ENCODE measurements around the gene AMBP.

- TF ChIP-seq MAFG (CRISPR knock-in tag; IDR thresholded peaks at IDR 0.05) (no peak), ZSCAN31 (CRISPR knock-in tag; IDR thresholded peaks at IDR 0.05; ENCODE audit: low read depth) (no peak), ZNF609 (CRISPR knock-in tag; IDR thresholded peaks at IDR 0.05; ENCODE audit: borderline replicate concordance) (no peak), ZNF264 (CRISPR knock-in tag; IDR thresholded peaks at IDR 0.05) (no peak), ZNF274 (CRISPR knock-in tag; IDR thresholded peaks at IDR 0.05) (no peak), MXI1 (IDR thresholded peaks at IDR 0.05; ENCODE audit: borderline replicate concordance, low read depth, low read length) (no peak), RELA (CRISPR knock-in tag; IDR thresholded peaks at IDR 0.05) (no peak), ZSCAN9 (CRISPR knock-in tag; IDR thresholded peaks at IDR 0.05; ENCODE audit: borderline replicate concordance) (no peak), CTCF (CRISPR knock-in tag; IDR thresholded peaks at IDR 0.05) (no peak), POLR2A (IDR thresholded peaks at IDR 0.05; ENCODE audit: insufficient read depth in 1 of 2, low read depth in 2 of 2, low read length in 2 of 2) (no peak), CEBPB (IDR thresholded peaks at IDR 0.05; ENCODE audit: borderline replicate concordance, low read depth, low read length) (no peak), GLI4 (CRISPR knock-in tag; IDR thresholded peaks at IDR 0.05; ENCODE audit: borderline replicate concordance) (no peak)
Observed at GRCh38 chr9:114027863-114028465, 50.1 kb downstream of the AMBP start.
